Uterus (tissue), 2 donors: ENCODE results near the gene SLC25A39.

Experiments
- POLR2A ChIP-seq, 2 donors: fragments of 450-650 bp; IDR thresholded peaks; one replicate each; pipeline ENCODE4 v1.6.1; 2016; ENCODE audit warnings: antibody characterized with exemption in 2 of 2, mild to moderate bottlenecking in 1 of 2, moderate library complexity in 1 of 2
- TF ChIP-seq, protein P1 (sequence below), 4 experiments: fragments of 200-600 bp in 2 of 4; fragments of 450-650 bp in 2 of 4; sonication (generic) in 2 of 4; IDR thresholded peaks; one replicate each; pipeline ENCODE4 v1.5.1; 2016 to 2019; ENCODE audit warnings: antibody characterized with exemption in 4 of 4, mild to moderate bottlenecking in 2 of 4, moderate library complexity in 1 of 4

- TF ChIP-seq, protein P1, sequence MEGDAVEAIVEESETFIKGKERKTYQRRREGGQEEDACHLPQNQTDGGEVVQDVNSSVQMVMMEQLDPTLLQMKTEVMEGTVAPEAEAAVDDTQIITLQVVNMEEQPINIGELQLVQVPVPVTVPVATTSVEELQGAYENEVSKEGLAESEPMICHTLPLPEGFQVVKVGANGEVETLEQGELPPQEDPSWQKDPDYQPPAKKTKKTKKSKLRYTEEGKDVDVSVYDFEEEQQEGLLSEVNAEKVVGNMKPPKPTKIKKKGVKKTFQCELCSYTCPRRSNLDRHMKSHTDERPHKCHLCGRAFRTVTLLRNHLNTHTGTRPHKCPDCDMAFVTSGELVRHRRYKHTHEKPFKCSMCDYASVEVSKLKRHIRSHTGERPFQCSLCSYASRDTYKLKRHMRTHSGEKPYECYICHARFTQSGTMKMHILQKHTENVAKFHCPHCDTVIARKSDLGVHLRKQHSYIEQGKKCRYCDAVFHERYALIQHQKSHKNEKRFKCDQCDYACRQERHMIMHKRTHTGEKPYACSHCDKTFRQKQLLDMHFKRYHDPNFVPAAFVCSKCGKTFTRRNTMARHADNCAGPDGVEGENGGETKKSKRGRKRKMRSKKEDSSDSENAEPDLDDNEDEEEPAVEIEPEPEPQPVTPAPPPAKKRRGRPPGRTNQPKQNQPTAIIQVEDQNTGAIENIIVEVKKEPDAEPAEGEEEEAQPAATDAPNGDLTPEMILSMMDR (IDR thresholded peaks at IDR 0.05): no peak
- TF ChIP-seq POLR2A (IDR thresholded peaks at IDR 0.05): no peak
Measured at GRCh38 chr17:44315760-44316731, 8.6 kb downstream of the SLC25A39 start.
